Amniotic epithelial cell (primary cell): Measurements from ENCODE around the gene IRF1.
"Not testable (repeated sequence)": the region's sequence is repeated elsewhere in the genome, so short reads cannot be mapped to it uniquely, and the experiment has no call there.

Source experiments
- DNase-seq: peaks from one replicate; pipeline ENCODE4 v3.0.0-alpha.2; 2010; ENCODE audit warnings: low read depth

IRF1 gene

GRCh38 chr5:132438267-132438645, 52.3 kb downstream of the IRF1 start:
- not testable (repeated sequence) for DNase-seq

- DNase-seq, result peak; percentile 92
Observed at GRCh38 chr5:132437604-132438266, 52.8 kb downstream of the IRF1 start.

GRCh38 chr5:132436936-132437335, 53.6 kb downstream of the IRF1 start:
- no peak for DNase-seq

GRCh38 chr5:132435886-132436285, 54.7 kb downstream of the IRF1 start:
- DNase-seq, result no peak

- no peak for DNase-seq
Observed at GRCh38 chr5:132435447-132435846, 55.1 kb downstream of the IRF1 start.

GRCh38 chr5:132434416-132435286, 55.9 kb downstream of the IRF1 start:
- peak; percentile 87 for DNase-seq

- DNase-seq, result no peak
Observed at GRCh38 chr5:132433141-132433540, 57.4 kb downstream of the IRF1 start.

GRCh38 chr5:132431632-132432031, 58.9 kb downstream of the IRF1 start:
- no peak for DNase-seq
